GM23248 (cell line): ENCODE measurements around the gene UGP2. TPM values are rescaled to one million over a fixed set of nuclear protein-coding genes. Genes with fewer than 3 reads are reported as not detected.
A peak's percentile ranks its signal among the peaks of the same experiment; 100 is the strongest.
"Not testable (repeated sequence)": the region's sequence is repeated elsewhere in the genome, so short reads cannot be mapped to it uniquely, and the experiment has no call there.

Experiments used
- DNase-seq: peaks from one replicate; pipeline ENCODE4 v3.0.0-alpha.2; 2015
- H2AFZ ChIP-seq: fragments of 200-600 bp; sonication (generic); 2 replicates; pipeline ENCODE4 v1.6.1; 2016; ENCODE audit warnings: antibody characterized with exemption
- H3F3A ChIP-seq: fragments of 200-600 bp; sonication (generic); 2 replicates; pipeline ENCODE4 v1.6.1; 2016; ENCODE audit warnings: mild to moderate bottlenecking, antibody characterized with exemption, mixed run types; ENCODE audit not compliant: insufficient read depth
- H3K27ac ChIP-seq: fragments of 200-600 bp; sonication (generic); 2 replicates; pipeline ENCODE4 v1.5.1; 2016; ENCODE audit warnings: mild to moderate bottlenecking
- H3K27me3 ChIP-seq: fragments of 200-600 bp; sonication (generic); replicated peaks from 2 replicates; pipeline ENCODE4 v1.6.1; 2016; ENCODE audit warnings: mild to moderate bottlenecking; ENCODE audit not compliant: insufficient read depth
- H3K36me3 ChIP-seq: fragments of 200-600 bp; sonication (generic); 2 replicates; pipeline ENCODE4 v1.6.1; 2016; ENCODE audit warnings: low read depth, mild to moderate bottlenecking
- H3K4me1 ChIP-seq: fragments of 200-600 bp; sonication (generic); 2 replicates; pipeline ENCODE4 v1.6.1; 2016; ENCODE audit warnings: mild to moderate bottlenecking; ENCODE audit not compliant: insufficient read depth
- H3K4me2 ChIP-seq: fragments of 200-600 bp; sonication (generic); one replicate; pipeline ENCODE4 v1.6.1; 2016; ENCODE audit warnings: mild to moderate bottlenecking; ENCODE audit not compliant: unreplicated experiment
- H3K4me3 ChIP-seq: fragments of 200-600 bp; sonication (generic); 2 replicates; pipeline ENCODE4 v1.5.1; 2016; ENCODE audit warnings: mild to moderate bottlenecking
- H3K79me2 ChIP-seq: fragments of 200-600 bp; sonication (generic); 2 replicates; pipeline ENCODE4 v1.6.1; 2016; ENCODE audit warnings: mild to moderate bottlenecking; ENCODE audit not compliant: insufficient read depth
- H3K9ac ChIP-seq: fragments of 200-600 bp; sonication (generic); 2 replicates; pipeline ENCODE4 v1.6.1; 2016; ENCODE audit warnings: mild to moderate bottlenecking
- H3K9me2 ChIP-seq: fragments of 200-600 bp; sonication (generic); 2 replicates; pipeline ENCODE4 v1.6.1; 2016; ENCODE audit warnings: mixed run types, mild to moderate bottlenecking, moderate library complexity; ENCODE audit not compliant: insufficient read depth
- H3K9me3 ChIP-seq: fragments of 200-600 bp; sonication (generic); one replicate; pipeline ENCODE4 v1.6.1; 2017; ENCODE audit warnings: low read depth
- H4K20me1 ChIP-seq: fragments of 200-600 bp; sonication (generic); 2 replicates; pipeline ENCODE4 v1.6.0; 2016; ENCODE audit not compliant: insufficient read depth
- EZH2 ChIP-seq: fragments of 200-600 bp; sonication (generic); IDR thresholded peaks from 2 replicates; pipeline ENCODE4 v1.6.1; 2018; ENCODE audit warnings: antibody characterized with exemption, mild to moderate bottlenecking; ENCODE audit not compliant: insufficient read depth, poor library complexity, severe bottlenecking
- EZH2phosphoT487 ChIP-seq: fragments of 200-600 bp; sonication (generic); IDR thresholded peaks from 2 replicates; pipeline ENCODE4 v1.6.1; 2018; ENCODE audit warnings: antibody characterized with exemption, moderate library complexity, mild to moderate bottlenecking, low read depth; ENCODE audit not compliant: insufficient read depth
- WGBS, 2 experiments: methylation state at CpG; one replicate each; pipeline ENCODE4 v1.1.6; 2015 to 2017; ENCODE audit warnings: low lambda C conversion rate in 2 of 2, low coverage in 1 of 2; ENCODE audit errors: missing lambda C conversion rate in 2 of 2; 5-methylcytosine and 5-hydroxymethylcytosine counted together
- in situ Hi-C: fragments of 300-500 bp; cut with MboI; formaldehyde crosslinking; loops from 2 replicates; pipeline ENCODE4 v1.15.0; 2020
- polyA plus RNA-seq: library from polyadenylated mRNA; unstranded; fragments of >200 nt; fragmentation: Nextera tagmentation; extraction: Ambion mirVana; gene quantifications from 2 replicates; pipeline ENCODE4 v1.2.1, GENCODE V29; 2016
- total RNA-seq: library from RNA; depleted of rRNA; stranded (reverse); fragments of >200 nt; shearing (Covaris generic); gene quantifications from 2 replicates; pipeline ENCODE4 v1.2.3, GENCODE V29; 2014

Gene UGP2
- total and polyA plus RNA-seq, 2 experiments from 2014 or later = 168 to 180 TPM

DNA sequence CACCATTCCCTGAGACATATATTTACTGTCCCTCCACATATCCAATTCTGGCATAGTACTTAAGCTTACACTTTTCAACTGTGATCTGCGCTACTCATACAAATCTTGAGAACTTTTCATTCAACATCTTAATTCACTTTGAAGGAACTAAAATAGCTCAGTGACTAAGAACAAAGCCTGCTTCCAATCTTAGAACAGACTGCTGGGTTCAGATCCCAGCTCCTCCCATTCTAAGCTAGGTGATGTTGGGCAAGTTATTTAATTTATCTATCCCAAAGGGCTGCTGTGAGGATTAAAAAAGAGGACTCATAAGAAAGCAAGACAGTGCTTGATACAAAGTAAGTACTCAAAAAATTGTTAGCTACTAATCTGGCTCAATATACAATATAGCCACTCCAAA is 57.9 kb downstream of the UGP2 start:
- DNase-seq = peak; percentile 3
- H3F3A ChIP-seq = peaks cover 35% of the 10 kb centered on the region
- no peaks in the 10 kb centered on the region for H3K27me3 ChIP-seq
- no peak overlapping the region for H2AFZ ChIP-seq
- in situ Hi-C loops = no loop called here
- peaks cover 54% of the 10 kb centered on the region for H3K36me3 ChIP-seq
- no peak overlapping the region for H3K27ac ChIP-seq
- H3K4me1 ChIP-seq = no peaks in the 10 kb centered on the region
- no peaks in the 10 kb centered on the region for H4K20me1 ChIP-seq
- no peak for TF ChIP-seq EZH2
- no peak for TF ChIP-seq EZH2phosphoT487
- H3K9me2 ChIP-seq = no peaks in the 10 kb centered on the region
- H3K4me3 ChIP-seq = no peak overlapping the region
- no peak overlapping the region for H3K4me2 ChIP-seq
- WGBS, 2 experiments = 95 to 100% methylated on average over 1 of the region's 1 CpG
- 0 out of 2 replicates have a peak, but pooled peaks cover 6% of the 10 kb centered on the region for H3K79me2 ChIP-seq
- H3K9ac ChIP-seq = no peak overlapping the region
- peaks cover under 1% of the 10 kb centered on the region for H3K9me3 ChIP-seq

DNA sequence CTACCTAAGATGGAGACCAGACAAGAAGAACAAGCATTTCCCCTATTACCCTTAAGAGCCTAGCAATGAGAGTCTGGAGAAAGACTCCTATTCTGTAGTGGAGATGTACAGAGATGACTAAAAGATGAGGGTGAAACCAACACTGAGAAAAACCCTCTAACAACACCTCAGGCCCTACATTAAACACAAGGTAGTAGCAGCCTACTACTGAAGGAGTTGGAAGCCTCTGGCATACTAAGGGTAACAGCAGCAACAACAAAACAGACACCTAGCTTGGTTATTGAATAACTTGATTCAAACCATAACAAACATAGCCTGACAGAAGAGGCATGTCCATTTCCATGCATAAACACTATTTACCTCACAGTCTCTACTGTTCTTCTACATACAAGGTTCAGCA is 60.5 kb downstream of the UGP2 start:
- Histone ChIP-seq H3K27me3 (no peaks in the 10 kb centered on the region), H3K4me1 (no peaks in the 10 kb centered on the region), H3K36me3 (peaks cover 45% of the 10 kb centered on the region), H4K20me1 (no peaks in the 10 kb centered on the region), H3K79me2 (0 out of 2 replicates have a peak, but pooled peaks cover 6% of the 10 kb centered on the region), H3K4me3 (no peak overlapping the region), H3K4me2 (no peak overlapping the region), H2AFZ (no peak overlapping the region), H3F3A (peaks cover 36% of the 10 kb centered on the region), H3K9me3 (peaks cover 3% of the 10 kb centered on the region), H3K9ac (no peak overlapping the region), H3K9me2 (no peaks in the 10 kb centered on the region), H3K27ac (no peak overlapping the region)
- no peak for DNase-seq
- TF ChIP-seq EZH2 (no peak), EZH2phosphoT487 (no peak)
- in situ Hi-C loops = no loop called here

DNA sequence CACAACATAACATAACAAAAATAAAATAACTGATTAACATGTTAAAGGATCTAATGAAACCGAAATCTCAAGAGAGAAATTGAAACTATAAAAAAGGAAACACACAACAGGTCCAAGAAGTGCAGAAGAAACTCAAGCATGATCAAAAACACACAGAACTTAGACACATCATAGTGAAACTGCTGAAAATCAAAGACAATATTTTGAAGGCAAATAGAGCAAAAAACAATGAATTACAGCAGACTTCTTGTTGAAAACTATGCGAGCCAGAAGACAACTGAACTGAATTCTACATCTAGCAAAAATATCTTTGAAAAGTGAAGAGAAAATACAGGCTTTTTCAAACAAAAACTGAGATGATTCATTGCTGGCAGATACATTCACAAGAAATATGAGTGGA is 61.3 kb downstream of the UGP2 start:
- H4K20me1 ChIP-seq = no peaks in the 10 kb centered on the region
- in situ Hi-C loops = no loop called here
- H3K4me3 ChIP-seq = no peak overlapping the region
- no peaks in the 10 kb centered on the region for H3K9me2 ChIP-seq
- no peak overlapping the region for H3K27ac ChIP-seq
- no peak overlapping the region for H3K9ac ChIP-seq
- peaks cover 38% of the 10 kb centered on the region for H3K36me3 ChIP-seq
- H3K27me3 ChIP-seq = no peaks in the 10 kb centered on the region
- DNase-seq = peak; percentile 26
- H3K9me3 ChIP-seq = peaks cover 3% of the 10 kb centered on the region
- H3K4me1 ChIP-seq = no peaks in the 10 kb centered on the region
- 0 out of 2 replicates have a peak, but pooled peaks cover 6% of the 10 kb centered on the region for H3K79me2 ChIP-seq
- WGBS, 2 experiments = 70 to 81% methylated on average over 2 of the region's 2 CpGs
- no peak overlapping the region for H3K4me2 ChIP-seq
- no peak for TF ChIP-seq EZH2
- no peak for TF ChIP-seq EZH2phosphoT487
- H2AFZ ChIP-seq = no peak overlapping the region
- peaks cover 27% of the 10 kb centered on the region for H3F3A ChIP-seq

DNA sequence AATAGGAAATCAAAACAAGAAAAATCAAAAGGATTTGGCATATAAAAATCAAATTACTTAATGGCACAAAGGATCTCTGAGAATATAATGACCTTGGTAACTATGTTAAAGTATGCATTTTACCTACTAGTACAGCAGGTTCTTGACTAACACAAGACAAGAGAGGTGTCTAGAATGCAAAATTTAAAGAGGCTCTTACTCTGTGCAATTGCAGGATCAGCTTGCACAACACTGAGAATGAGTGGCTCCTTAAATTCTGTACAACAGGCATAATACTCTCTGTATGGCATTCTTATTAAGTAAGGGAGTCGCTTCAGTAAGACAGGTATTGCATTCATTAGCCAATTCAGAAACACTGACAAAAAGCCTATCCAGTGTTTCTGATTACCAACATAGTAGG is 72.6 kb downstream of the UGP2 start:
- Histone ChIP-seq H3K9me3 (no peaks in the 10 kb centered on the region), H2AFZ (no peak overlapping the region), H4K20me1 (no peaks in the 10 kb centered on the region), H3K4me2 (no peak overlapping the region), H3K9me2 (no peaks in the 10 kb centered on the region), H3K4me1 (no peaks in the 10 kb centered on the region), H3K27me3 (no peaks in the 10 kb centered on the region), H3F3A (no peaks in the 10 kb centered on the region), H3K79me2 (no peaks in the 10 kb centered on the region), H3K27ac (no peak overlapping the region), H3K4me3 (no peak overlapping the region), H3K9ac (no peak overlapping the region), H3K36me3 (peaks cover 55% of the 10 kb centered on the region)
- no peak for DNase-seq
- in situ Hi-C loops = no loop called here
- WGBS, 2 experiments = 95 to 100% methylated on average over 1 of the region's 1 CpG
- TF ChIP-seq EZH2phosphoT487 (no peak), EZH2 (no peak)

DNA sequence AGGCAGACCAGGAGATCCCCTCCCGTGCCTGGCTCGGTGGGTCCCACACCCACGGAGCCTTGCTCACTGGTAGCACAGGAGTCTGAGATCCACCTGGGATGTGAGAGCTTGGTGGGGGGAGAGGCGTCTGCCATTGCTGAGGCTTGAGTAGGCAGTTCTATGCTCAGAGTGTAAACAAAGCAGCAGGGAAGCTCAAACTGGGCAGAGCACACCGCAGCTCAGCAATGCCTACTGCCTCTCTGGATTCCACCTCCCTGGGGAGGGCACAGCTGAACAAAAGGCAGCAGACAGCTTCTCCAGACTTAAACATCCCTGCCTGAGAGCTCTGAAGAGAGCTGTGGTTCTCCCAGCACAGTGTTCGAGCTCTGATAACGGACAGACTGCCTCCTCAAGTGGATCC is 85.1 kb downstream of the UGP2 start:
- H3K9ac ChIP-seq = no peak overlapping the region
- TF ChIP-seq EZH2phosphoT487 (no peak), EZH2 (no peak)
- no peaks in the 10 kb centered on the region for H4K20me1 ChIP-seq
- H3K36me3 ChIP-seq = no peaks in the 10 kb centered on the region; the same call in 1 of the 2 replicates
- no peak overlapping the region for H3K4me2 ChIP-seq
- no peak for DNase-seq
- H3K27me3 ChIP-seq = no peaks in the 10 kb centered on the region
- H3F3A ChIP-seq = no peaks in the 10 kb centered on the region
- H3K4me3 ChIP-seq = no peak overlapping the region
- H3K79me2 ChIP-seq = peaks cover 30% of the 10 kb centered on the region
- no peaks in the 10 kb centered on the region for H3K4me1 ChIP-seq
- no peak overlapping the region for H2AFZ ChIP-seq
- no peaks in the 10 kb centered on the region for H3K9me2 ChIP-seq
- no peaks in the 10 kb centered on the region for H3K9me3 ChIP-seq
- no peak overlapping the region for H3K27ac ChIP-seq
- in situ Hi-C loops = no loop called here
- 88 to 89% methylated on average over 7 of the region's 7 CpGs for WGBS, 2 experiments

GRCh38 chr2:63932104-63932503 is 90.4 kb downstream of the UGP2 start:
- WGBS, 2 experiments = 96 to 99% methylated on average over 4 of the region's 4 CpGs
- H3K4me1 ChIP-seq, H3K27me3 ChIP-seq, DNase-seq, H3K4me3 ChIP-seq, H2AFZ ChIP-seq, H3K9ac ChIP-seq, H3K9me2 ChIP-seq, H4K20me1 ChIP-seq, H3F3A ChIP-seq, in situ Hi-C loops, H3K4me2 ChIP-seq, H3K27ac ChIP-seq, H3K9me3 ChIP-seq: not testable (repeated sequence)
- peaks cover 20% of the 10 kb centered on the region; the same call in 1 of the 2 replicates for H3K36me3 ChIP-seq
- H3K79me2 ChIP-seq = peaks cover 16% of the 10 kb centered on the region
